Urinary bladder (tissue), 4 donors: ENCODE results near the gene TMEM164. TPM values are rescaled to one million over a fixed set of nuclear protein-coding genes. Genes with fewer than 3 reads are reported as not detected.

Source experiments
- DNase-seq: peaks from one replicate; pipeline ENCODE4 v3.0.0-alpha.2; 2015; ENCODE audit errors: extremely low spot score
- H3K27ac ChIP-seq: one replicate; pipeline ENCODE4 v1.5.1; 2013; ENCODE audit warnings: low read depth, mild to moderate bottlenecking, moderate library complexity
- H3K36me3 ChIP-seq: one replicate; pipeline ENCODE4 v1.6.1; 2013; ENCODE audit warnings: mild to moderate bottlenecking, moderate library complexity; ENCODE audit not compliant: insufficient read depth
- H3K4me1 ChIP-seq: one replicate; pipeline ENCODE4 v1.6.1; 2013; ENCODE audit warnings: mild to moderate bottlenecking, moderate library complexity; ENCODE audit not compliant: insufficient read depth
- H3K4me3 ChIP-seq: one replicate; pipeline ENCODE4 v1.5.1; 2013; ENCODE audit warnings: low read depth, low read length
- WGBS: extraction: QIAGEN DNeasy Blood & Tissue Kit; methylation state at CpG from one replicate; pipeline ENCODE4 v1.1.7; 2013; 5-methylcytosine and 5-hydroxymethylcytosine counted together
- polyA plus RNA-seq: library from polyadenylated mRNA; stranded (reverse); fragments of 200-250 nt; gene quantifications from one replicate; pipeline ENCODE4 v1.2.3, GENCODE V29; 2013
- total RNA-seq: library from RNA; depleted of rRNA; stranded (reverse); fragments of >200 nt; gene quantifications from one replicate; pipeline ENCODE4 v1.2.3, GENCODE V29; 2014
- donor health status: healthy with polysubstance abuse.
- donor health status: healthy.

TMEM164 gene
- total and polyA plus RNA-seq, 2 donors = 10.3 to 12.4 TPM

GRCh38 chrX:110194977-110195376 lies 192.1 kb downstream of the TMEM164 start:
- no peak for DNase-seq
- H3K4me1 ChIP-seq = no peaks in the 10 kb centered on the region
- WGBS = 52% methylated on average over 3 of the region's 3 CpGs
- no peak overlapping the region for H3K4me3 ChIP-seq
- no peaks in the 10 kb centered on the region for H3K36me3 ChIP-seq
- no peak overlapping the region for H3K27ac ChIP-seq

- no peaks in the 10 kb centered on the region for H3K4me1 ChIP-seq
- no peaks in the 10 kb centered on the region for H3K36me3 ChIP-seq
- no peak for DNase-seq
- WGBS = 95% methylated on average over 3 of the region's 3 CpGs
- H3K4me3 ChIP-seq = no peak overlapping the region
- no peak overlapping the region for H3K27ac ChIP-seq
Measured at GRCh38 chrX:110201799-110202198, 198.9 kb downstream of the TMEM164 start.

DNA sequence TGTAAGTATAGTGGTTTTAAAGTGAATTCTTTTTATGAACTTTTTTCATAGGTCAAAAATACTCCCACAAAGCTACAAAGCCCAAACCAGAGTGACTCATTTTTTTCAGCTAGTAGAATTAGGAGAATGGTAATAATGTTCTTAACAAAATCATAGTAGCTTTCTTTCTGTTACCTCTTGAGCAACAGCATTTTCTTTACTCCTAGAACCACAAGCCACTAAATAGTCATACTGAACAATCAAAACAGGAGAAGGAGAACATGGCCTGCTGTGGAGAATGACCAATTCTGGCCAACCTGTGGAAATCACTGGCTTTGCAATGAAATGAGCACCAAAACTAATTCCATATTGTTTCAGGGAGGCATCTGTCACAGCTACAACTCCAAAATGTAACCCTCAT lies 202.1 kb downstream of the TMEM164 start:
- H3K4me3 ChIP-seq = no peak overlapping the region
- no peak overlapping the region for H3K27ac ChIP-seq
- H3K4me1 ChIP-seq = no peaks in the 10 kb centered on the region
- DNase-seq = no peak
- H3K36me3 ChIP-seq = no peaks in the 10 kb centered on the region

GRCh38 chrX:110208092-110208491 lies 205.2 kb downstream of the TMEM164 start:
- no peak overlapping the region for H3K27ac ChIP-seq
- H3K36me3 ChIP-seq = no peaks in the 10 kb centered on the region
- DNase-seq = no peak
- H3K4me1 ChIP-seq = no peaks in the 10 kb centered on the region
- 97% methylated on average over 2 of the region's 2 CpGs for WGBS
- H3K4me3 ChIP-seq = no peak overlapping the region

DNA sequence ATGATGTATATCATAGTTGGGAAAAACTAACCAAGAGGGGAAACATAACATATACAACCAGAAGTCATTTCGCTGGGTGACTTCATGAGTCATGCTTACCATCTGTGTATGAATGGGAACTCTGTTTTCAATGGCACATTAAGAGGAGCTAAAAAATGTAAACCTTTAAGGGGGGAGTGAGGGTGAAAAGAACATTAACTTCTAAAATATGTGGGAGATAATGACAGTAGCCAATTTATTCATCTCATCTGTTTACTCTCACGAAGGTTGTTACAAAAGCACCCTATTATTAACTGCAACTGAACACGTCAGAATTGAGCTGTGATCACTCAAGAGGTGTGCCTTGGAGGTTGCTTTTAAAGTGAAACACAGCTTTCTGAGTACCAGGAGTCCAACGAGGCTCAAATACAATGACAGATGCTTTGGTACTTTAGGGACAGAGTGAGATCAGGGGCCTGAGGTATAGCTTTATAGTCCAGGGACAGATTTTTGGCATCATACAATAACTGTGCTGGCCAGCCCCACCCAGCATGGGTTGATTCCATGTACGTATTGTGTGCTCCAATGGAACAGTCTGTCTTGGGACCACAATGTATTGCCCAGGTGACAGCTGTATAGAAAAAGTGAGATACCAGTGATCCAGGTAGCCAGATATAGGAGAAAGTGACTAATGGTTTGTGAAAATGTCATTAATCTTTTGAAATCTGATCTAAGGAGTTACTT lies 207.7 kb downstream of the TMEM164 start:
- WGBS = 67% methylated on average over 5 of the region's 5 CpGs
- H3K4me3 ChIP-seq = no peak overlapping the region
- H3K27ac ChIP-seq = no peak overlapping the region
- H3K36me3 ChIP-seq = no peaks in the 10 kb centered on the region
- H3K4me1 ChIP-seq = no peaks in the 10 kb centered on the region
- DNase-seq = no peak

DNA sequence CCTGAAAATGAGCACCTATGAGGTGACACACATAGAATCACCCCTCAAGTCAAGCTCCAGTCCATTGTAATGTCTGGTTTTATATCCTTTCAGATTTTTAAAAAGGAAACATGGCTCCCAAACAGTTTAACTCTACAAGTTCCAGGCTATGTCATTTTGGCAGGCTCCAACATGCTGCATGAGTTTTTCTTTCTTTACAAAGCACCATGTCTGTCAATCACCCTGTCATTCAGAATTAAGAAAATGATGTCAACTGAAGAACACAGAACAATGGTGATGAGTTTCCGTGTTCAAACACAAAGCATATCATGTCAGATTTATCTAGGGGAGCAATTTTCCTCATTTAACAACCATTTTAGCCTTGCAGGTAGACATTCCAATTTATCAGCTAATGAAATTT lies 208.4 kb downstream of the TMEM164 start:
- Histone ChIP-seq H3K4me1 (no peaks in the 10 kb centered on the region), H3K4me3 (no peak overlapping the region), H3K36me3 (no peaks in the 10 kb centered on the region), H3K27ac (no peak overlapping the region)
- DNase-seq = no peak
- WGBS = 100% methylated on average over 1 of the region's 1 CpG

DNA sequence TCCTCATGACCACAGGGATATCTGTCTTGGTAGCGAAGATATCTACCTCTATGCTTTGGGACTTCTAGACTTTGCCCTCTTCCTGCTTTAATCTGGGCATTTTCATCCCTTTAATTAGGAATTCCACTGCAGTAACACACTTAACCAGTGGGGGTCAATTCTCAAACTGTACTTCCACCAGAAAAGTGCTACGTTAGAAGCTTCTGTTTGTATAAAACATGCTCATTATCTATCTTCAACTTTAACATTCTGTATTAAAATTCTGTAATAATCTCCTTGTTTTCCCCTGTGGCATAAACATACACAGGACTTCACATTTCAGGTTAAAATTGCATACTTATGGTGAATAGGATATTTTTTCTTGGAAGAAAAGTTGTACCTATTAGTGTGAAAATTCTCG lies 209.4 kb downstream of the TMEM164 start:
- DNase-seq = no peak
- no peaks in the 10 kb centered on the region for H3K4me1 ChIP-seq
- WGBS = 92% methylated on average over 3 of the region's 3 CpGs
- no peak overlapping the region for H3K27ac ChIP-seq
- H3K4me3 ChIP-seq = no peak overlapping the region
- no peaks in the 10 kb centered on the region for H3K36me3 ChIP-seq

DNA sequence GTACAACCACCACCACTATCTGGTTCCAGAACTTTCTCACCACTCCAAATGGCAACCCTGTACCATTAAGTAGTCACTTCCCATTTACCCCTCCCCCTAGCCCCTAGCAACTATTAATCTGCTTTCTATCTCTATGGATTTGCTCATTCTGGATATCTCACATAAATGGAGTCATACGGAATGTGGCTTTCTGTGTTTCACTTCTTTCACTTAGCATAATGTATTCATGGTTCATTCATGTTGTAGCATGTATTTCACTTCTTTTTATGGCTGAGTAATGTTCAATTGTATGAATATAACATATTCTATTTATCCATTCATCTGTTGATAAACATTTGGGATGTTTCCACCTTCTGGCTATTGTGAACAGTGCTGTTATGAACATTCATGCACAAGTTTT lies 210.3 kb downstream of the TMEM164 start:
- no peak for DNase-seq
- no peaks in the 10 kb centered on the region for H3K4me1 ChIP-seq
- no peak overlapping the region for H3K27ac ChIP-seq
- H3K36me3 ChIP-seq = no peaks in the 10 kb centered on the region
- WGBS = 96% methylated on average over 1 of the region's 1 CpG
- H3K4me3 ChIP-seq = no peak overlapping the region

GRCh38 chrX:110214684-110215083 lies 211.8 kb downstream of the TMEM164 start:
- DNase-seq = no peak
- 88% methylated on average over 1 of the region's 1 CpG for WGBS
- no peak overlapping the region for H3K27ac ChIP-seq
- no peaks in the 10 kb centered on the region for H3K4me1 ChIP-seq
- no peaks in the 10 kb centered on the region for H3K36me3 ChIP-seq
- H3K4me3 ChIP-seq = no peak overlapping the region

GRCh38 chrX:110215411-110215810 lies 212.5 kb downstream of the TMEM164 start:
- H3K27ac ChIP-seq = no peak overlapping the region
- H3K4me1 ChIP-seq = no peaks in the 10 kb centered on the region
- H3K36me3 ChIP-seq = no peaks in the 10 kb centered on the region
- 97% methylated on average over 1 of the region's 1 CpG for WGBS
- DNase-seq = no peak
- H3K4me3 ChIP-seq = no peak overlapping the region

- Histone ChIP-seq H3K4me1 (no peaks in the 10 kb centered on the region), H3K27ac (no peak overlapping the region), H3K36me3 (no peaks in the 10 kb centered on the region), H3K4me3 (no peak overlapping the region)
- no peak for DNase-seq
- WGBS = 91% methylated on average over 4 of the region's 4 CpGs
Measured at GRCh38 chrX:110216027-110216426, 213.1 kb downstream of the TMEM164 start.

DNA sequence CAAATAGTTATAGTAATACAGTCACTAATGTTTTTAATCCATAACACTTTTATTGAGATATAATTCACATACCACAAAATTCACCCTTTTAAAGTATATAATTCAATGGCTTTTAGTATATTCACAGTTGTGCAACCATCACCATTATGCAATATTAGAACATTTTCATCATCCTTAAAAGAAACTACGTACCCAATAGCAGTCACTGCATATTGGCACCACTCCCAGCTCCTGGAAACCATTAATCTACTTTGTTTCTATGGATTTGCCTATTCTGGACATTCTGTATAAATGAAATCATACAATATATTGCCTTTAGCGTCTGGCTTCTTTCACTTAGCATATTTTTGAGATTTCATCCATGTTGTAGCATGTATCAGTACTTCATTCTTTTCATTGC lies 215.7 kb downstream of the TMEM164 start:
- Histone ChIP-seq H3K27ac (no peak overlapping the region), H3K4me1 (no peaks in the 10 kb centered on the region), H3K36me3 (no peaks in the 10 kb centered on the region), H3K4me3 (no peak overlapping the region)
- 95% methylated on average over 2 of the region's 2 CpGs for WGBS
- DNase-seq = no peak

- WGBS = 80% methylated on average over 1 of the region's 1 CpG
- no peak overlapping the region for H3K4me3 ChIP-seq
- no peak for DNase-seq
- no peaks in the 10 kb centered on the region for H3K4me1 ChIP-seq
- no peaks in the 10 kb centered on the region for H3K36me3 ChIP-seq
- H3K27ac ChIP-seq = no peak overlapping the region
Measured at GRCh38 chrX:110219920-110220319, 217.0 kb downstream of the TMEM164 start.

DNA sequence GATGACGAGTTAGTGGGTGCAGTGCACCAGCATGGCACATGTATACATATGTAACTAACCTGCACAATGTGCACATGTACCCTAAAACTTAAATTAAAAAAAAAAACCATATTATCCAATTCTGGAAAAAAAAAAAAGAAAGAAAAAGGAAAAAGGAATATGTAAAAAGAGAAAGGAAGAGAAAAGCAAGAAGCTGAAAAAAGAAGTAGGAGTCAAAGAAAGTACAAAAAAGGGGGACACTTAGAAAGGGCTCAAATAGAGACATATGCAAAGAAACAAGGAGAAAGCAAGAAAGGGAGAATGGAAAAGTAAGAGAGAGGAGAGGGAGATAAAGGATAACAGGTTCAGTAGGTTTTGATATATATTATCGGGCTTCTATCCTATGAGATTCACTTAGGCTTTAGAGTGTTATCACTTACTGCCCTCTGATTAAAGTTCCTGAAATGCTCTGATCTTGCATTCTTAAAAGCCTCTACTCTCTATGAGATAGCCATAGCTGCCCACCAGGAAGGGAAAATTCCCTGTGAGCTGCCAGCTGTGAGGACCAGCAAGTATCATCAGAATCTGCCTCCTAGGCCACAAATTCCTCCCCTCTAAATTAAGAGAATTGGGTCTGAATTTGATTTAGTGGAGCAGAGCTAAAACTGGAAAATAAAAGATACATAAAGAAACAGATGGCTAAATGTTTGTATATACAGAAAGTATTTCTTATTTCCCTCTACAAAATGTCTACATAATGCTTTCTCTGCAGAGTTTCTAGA lies 219.8 kb downstream of the TMEM164 start:
- no peak overlapping the region for H3K4me3 ChIP-seq
- H3K36me3 ChIP-seq = no peaks in the 10 kb centered on the region
- no peak overlapping the region for H3K27ac ChIP-seq
- H3K4me1 ChIP-seq = no peaks in the 10 kb centered on the region
- DNase-seq = no peak
- WGBS = 97% methylated on average over 1 of the region's 2 CpGs
